ENCODE measurements around the gene TMEM213. TPM values are rescaled to one million over a fixed set of nuclear protein-coding genes. Genes with fewer than 3 reads are reported as not detected.

The TMEM213 gene
- total and polyA plus RNA-seq, 12 donors: not detected

DNA sequence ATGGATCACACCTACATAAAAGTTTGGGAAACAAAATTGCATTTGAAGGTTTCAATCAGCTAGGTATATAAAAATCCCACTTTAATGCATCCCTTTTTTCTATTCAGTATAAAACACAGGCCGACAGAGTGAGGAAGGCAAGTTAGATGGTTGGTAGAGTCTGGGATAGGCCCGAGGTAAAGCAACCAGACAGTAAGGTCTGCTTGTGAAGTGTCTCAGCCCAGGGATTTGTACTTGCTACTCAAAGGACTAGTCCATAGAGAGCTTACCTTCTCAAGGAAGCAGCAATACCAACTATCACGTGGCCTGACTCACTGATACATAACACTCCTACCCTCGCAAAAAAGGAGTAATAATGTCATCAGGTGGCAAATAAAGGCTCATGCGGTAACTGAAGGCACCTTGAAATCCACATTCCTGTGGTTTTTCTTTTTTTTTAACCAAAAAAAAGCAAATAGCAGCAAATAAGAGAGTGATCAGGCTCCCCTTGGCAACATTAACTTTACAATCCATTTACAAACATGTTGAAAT lies 56.4 kb downstream of the TMEM213 start:
- ATAC-seq (no peak), DNase-seq (no peak)
- Histone ChIP-seq H3K4me1 (no peaks in the 10 kb centered on the region), H3K36me3 (peaks cover 0 to 34% (median 0%) of the 10 kb centered on the region in 9 donors), H3K27ac (no peak overlapping the region), H3K4me3 (no peak overlapping the region), H3K27me3 (no peaks in the 10 kb centered on the region), H3K9me3 (peaks cover 0 to 28% (median 0%) of the 10 kb centered on the region in 11 donors)
- WGBS, 2 donors: 92 to 95% methylated on average over 5 of the region's 5 CpGs
- TF ChIP-seq, protein P1, sequence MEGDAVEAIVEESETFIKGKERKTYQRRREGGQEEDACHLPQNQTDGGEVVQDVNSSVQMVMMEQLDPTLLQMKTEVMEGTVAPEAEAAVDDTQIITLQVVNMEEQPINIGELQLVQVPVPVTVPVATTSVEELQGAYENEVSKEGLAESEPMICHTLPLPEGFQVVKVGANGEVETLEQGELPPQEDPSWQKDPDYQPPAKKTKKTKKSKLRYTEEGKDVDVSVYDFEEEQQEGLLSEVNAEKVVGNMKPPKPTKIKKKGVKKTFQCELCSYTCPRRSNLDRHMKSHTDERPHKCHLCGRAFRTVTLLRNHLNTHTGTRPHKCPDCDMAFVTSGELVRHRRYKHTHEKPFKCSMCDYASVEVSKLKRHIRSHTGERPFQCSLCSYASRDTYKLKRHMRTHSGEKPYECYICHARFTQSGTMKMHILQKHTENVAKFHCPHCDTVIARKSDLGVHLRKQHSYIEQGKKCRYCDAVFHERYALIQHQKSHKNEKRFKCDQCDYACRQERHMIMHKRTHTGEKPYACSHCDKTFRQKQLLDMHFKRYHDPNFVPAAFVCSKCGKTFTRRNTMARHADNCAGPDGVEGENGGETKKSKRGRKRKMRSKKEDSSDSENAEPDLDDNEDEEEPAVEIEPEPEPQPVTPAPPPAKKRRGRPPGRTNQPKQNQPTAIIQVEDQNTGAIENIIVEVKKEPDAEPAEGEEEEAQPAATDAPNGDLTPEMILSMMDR (IDR thresholded peaks at IDR 0.05): no peak
- intact Hi-C loops (cut with DNase I): no loop called here

GRCh38 chr7:138857728-138858127 lies 59.9 kb downstream of the TMEM213 start:
- TF ChIP-seq, protein P1 (IDR thresholded peaks at IDR 0.05): no peak
- Histone ChIP-seq H3K36me3 (peaks cover 0 to 16% (median 0%) of the 10 kb centered on the region in 9 donors), H3K4me3 (no peak overlapping the region), H3K27me3 (no peaks in the 10 kb centered on the region), H3K27ac (no peak overlapping the region), H3K9me3 (peaks cover 0 to 24% (median 0%) of the 10 kb centered on the region in 11 donors), H3K4me1 (no peaks in the 10 kb centered on the region)
- ATAC-seq (no peak), DNase-seq (no peak)
- intact Hi-C loops (cut with DNase I): no loop called here

GRCh38 chr7:138861051-138861450 lies 63.3 kb downstream of the TMEM213 start:
- Histone ChIP-seq H3K27ac (no peak overlapping the region), H3K27me3 (no peaks in the 10 kb centered on the region), H3K4me3 (no peak overlapping the region), H3K9me3 (peaks cover 0 to 24% (median 0%) of the 10 kb centered on the region in 11 donors), H3K36me3 (peaks cover 0 to 16% (median 0%) of the 10 kb centered on the region in 9 donors), H3K4me1 (no peaks in the 10 kb centered on the region)
- intact Hi-C loops (cut with DNase I): no loop called here
- DNase-seq: no peak
- TF ChIP-seq, protein P1 (IDR thresholded peaks at IDR 0.05): no peak
- 93 to 94% methylated on average over 16 of the region's 16 CpGs for WGBS, 2 donors
- ATAC-seq: no peak

- H3K4me1 ChIP-seq: no peaks in the 10 kb centered on the region
- DNase-seq (no peak), ATAC-seq (no peak)
- intact Hi-C loops (cut with DNase I): no loop called here
- peaks cover 0 to 31% (median 0%) of the 10 kb centered on the region in 9 donors for H3K36me3 ChIP-seq
- H3K9me3 ChIP-seq: no peaks in the 10 kb centered on the region
- H3K4me3 ChIP-seq: no peak overlapping the region
- WGBS, 2 donors: 95% methylated on average over 9 of the region's 9 CpGs
- no peaks in the 10 kb centered on the region for H3K27me3 ChIP-seq
- TF ChIP-seq, protein P1 (IDR thresholded peaks at IDR 0.05): no peak
- no peak overlapping the region for H3K27ac ChIP-seq
These were observed 66.1 kb downstream of the TMEM213 start for GRCh38 chr7:138863931-138864330.

All from heart right ventricle (tissue), 16 donors.